ENCODE results near the gene ZC3HAV1.
"Not testable (repeated sequence)": the region's sequence is repeated elsewhere in the genome, so short reads cannot be mapped to it uniquely, and the experiment has no call there.

DNA sequence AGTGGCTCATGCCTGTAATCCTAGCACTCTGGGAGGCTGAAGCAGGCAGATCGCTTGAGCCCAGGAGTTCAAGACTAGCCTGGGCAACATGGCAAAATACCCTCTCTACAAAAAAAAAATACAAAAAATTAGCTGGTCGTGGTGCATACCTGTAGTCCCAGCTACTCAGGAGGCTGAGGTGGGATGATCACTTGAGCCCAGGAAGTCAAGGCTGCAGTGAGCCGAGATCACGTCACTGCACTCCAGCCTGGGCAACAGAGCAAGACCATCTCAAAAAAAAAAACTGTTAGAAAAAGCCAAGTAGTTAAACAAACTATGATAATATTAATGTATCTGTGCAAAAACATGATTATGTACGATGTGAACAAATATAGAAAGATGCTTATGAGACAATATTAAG is 83.7 kb downstream of the ZC3HAV1 start:
- TF ChIP-seq ZNF384 (IDR thresholded peaks at IDR 0.05); BHLHE40 (IDR thresholded peaks at IDR 0.05; ENCODE audit: borderline replicate concordance); SP1 (IDR thresholded peaks at IDR 0.05): not testable (repeated sequence)

All from HEK293T (cell line).